Right lobe of liver (tissue), 6 donors: ENCODE measurements around the gene FOXP4. TPM values are rescaled to one million over a fixed set of nuclear protein-coding genes. Genes with fewer than 3 reads are reported as not detected.

Experiments
- ATAC-seq, 4 donors: fragments of 200-7000 bp; cut with Tn5 transposase; one replicate each; pipeline ENCODE4 v1.9.1; 2020; ENCODE audit warnings: mild to moderate bottlenecking in 4 of 4, moderate library complexity in 4 of 4
- DNase-seq, 3 donors: peaks; one replicate each; pipeline ENCODE4 v3.0.0-alpha.2; 2020
- H3K27ac ChIP-seq, 3 donors: fragments of 200-600 bp; one replicate each; pipeline ENCODE4 v1.8.0; 2022
- H3K27me3 ChIP-seq, 2 donors: fragments of 200-600 bp; one replicate each; pipeline ENCODE4 v1.8.0; 2022
- H3K36me3 ChIP-seq, 4 donors: fragments of 200-600 bp; sonication (generic) in 1 of 4; one replicate each; pipeline versions ENCODE4 v1.5.1 to v1.8.0; 2017 to 2022; ENCODE audit warnings: control low read depth in 1 of 4
- H3K4me1 ChIP-seq, 4 donors: fragments of 200-600 bp; sonication (generic) in 1 of 4; one replicate each; pipeline versions ENCODE4 v1.5.1 to v1.8.0; 2017 to 2022; ENCODE audit warnings: control low read depth in 1 of 4
- H3K4me3 ChIP-seq, 3 donors: fragments of 200-600 bp; one replicate each; pipeline ENCODE4 v1.8.0; 2022
- H3K9me3 ChIP-seq, 4 donors: fragments of 200-600 bp; sonication (generic) in 1 of 4; one replicate each; pipeline versions ENCODE4 v1.5.1 to v1.8.0; 2017 to 2022; ENCODE audit warnings: control low read depth in 1 of 4
- POLR2A ChIP-seq: fragments of 450-650 bp; IDR thresholded peaks from one replicate; pipeline ENCODE4 v1.6.1; 2017; ENCODE audit warnings: antibody characterized with exemption, mild to moderate bottlenecking
- WGBS: methylation state at CpG from one replicate; pipeline ENCODE4 v1.1.6; 2018; ENCODE audit warnings: low coverage, low lambda C conversion rate; ENCODE audit not compliant: insufficient coverage; ENCODE audit errors: missing lambda C conversion rate; 5-methylcytosine and 5-hydroxymethylcytosine counted together
- intact Hi-C, 2 donors: fragments of 100-400 bp; cut with DNase I; formaldehyde crosslinking; loops; one replicate each; pipeline versions ENCODE4 v1.11.2 to v1.14.1; 2022
- microRNA-seq, 2 donors: library from miRNA; unstranded; fragments of <30 nt; microRNA quantifications; one replicate each; pipeline ENCODE4, GENCODE V29; 2019 to 2020
- small RNA-seq, 2 experiments: library from RNA; depleted of rRNA; stranded (forward); fragments of <200 nt; gene quantifications; one replicate each; pipeline ENCODE3, GENCODE V24; 2016
- total RNA-seq, 6 experiments: library from RNA; depleted of rRNA in 2 of 6; stranded (reverse); fragments of >200 nt in 2 of 6; fragmentation: NEBNext Ultra II Directional in 3 of 6; extraction: Animal tissue kit (Norgen Biotek cat#: 25700) in 3 of 6; gene quantifications; one replicate each; pipeline versions ENCODE4 v1.1.0 to v1.2.4, GENCODE V29; 2016 to 2023
- TF ChIP-seq, protein P1 (sequence below), 4 donors: fragments of 200-600 bp in 3 of 4; fragments of 450-650 bp in 1 of 4; IDR thresholded peaks; one replicate each; pipeline versions ENCODE4 v1.5.1 to v1.8.0; 2016 to 2022; ENCODE audit warnings: antibody characterized with exemption in 4 of 4, mild to moderate bottlenecking in 2 of 4
- donor health status: DM: no; HTN: yes; CAD: no.
- donor health status: DM: no; HTN: no; CAD: no.
- donor health status: DM: no; HTN: no; CAD: no.
- donor health status: DM: no; HTN: yes; CAD: no.
- donor health status: DM: no; HTN: yes; CAD: no.

Gene FOXP4
- total RNA-seq, 6 experiments from 2014 or later: 12.6 to 19.2 (median 14.9) TPM

DNA sequence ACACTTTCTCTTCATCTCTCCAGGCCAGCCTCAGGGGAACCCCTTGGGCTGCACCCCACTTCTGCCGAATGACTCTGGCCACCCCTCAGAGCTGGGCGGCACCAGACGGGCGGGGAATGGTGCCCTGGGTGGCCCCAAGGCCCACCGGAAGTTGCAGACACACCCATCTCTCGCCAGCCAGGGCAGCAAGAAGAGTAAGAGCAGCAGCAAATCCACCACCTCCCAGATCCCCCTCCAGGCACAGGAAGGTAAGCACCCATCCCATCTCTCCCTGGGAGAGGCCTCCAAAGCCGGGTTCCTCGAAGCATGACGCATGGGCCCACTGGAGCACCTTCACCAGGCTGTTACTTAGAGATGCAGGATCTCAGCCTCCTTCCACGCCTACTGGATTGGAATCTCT lies 103.4 kb downstream of the FOXP4 start:
- no peak overlapping the region for H3K4me3 ChIP-seq
- no peak overlapping the region for H3K27ac ChIP-seq
- no peaks in the 10 kb centered on the region for H3K9me3 ChIP-seq
- WGBS: 80% methylated on average over 1 of the region's 10 CpGs
- DNase-seq (peak in 1 of 3 donors; percentile 31), ATAC-seq (no peak)
- no peaks in the 10 kb centered on the region for H3K4me1 ChIP-seq
- intact Hi-C loops: no loop called here
- no peaks in the 10 kb centered on the region for H3K27me3 ChIP-seq
- H3K36me3 ChIP-seq: no peaks in the 10 kb centered on the region
- TF ChIP-seq, protein P1, sequence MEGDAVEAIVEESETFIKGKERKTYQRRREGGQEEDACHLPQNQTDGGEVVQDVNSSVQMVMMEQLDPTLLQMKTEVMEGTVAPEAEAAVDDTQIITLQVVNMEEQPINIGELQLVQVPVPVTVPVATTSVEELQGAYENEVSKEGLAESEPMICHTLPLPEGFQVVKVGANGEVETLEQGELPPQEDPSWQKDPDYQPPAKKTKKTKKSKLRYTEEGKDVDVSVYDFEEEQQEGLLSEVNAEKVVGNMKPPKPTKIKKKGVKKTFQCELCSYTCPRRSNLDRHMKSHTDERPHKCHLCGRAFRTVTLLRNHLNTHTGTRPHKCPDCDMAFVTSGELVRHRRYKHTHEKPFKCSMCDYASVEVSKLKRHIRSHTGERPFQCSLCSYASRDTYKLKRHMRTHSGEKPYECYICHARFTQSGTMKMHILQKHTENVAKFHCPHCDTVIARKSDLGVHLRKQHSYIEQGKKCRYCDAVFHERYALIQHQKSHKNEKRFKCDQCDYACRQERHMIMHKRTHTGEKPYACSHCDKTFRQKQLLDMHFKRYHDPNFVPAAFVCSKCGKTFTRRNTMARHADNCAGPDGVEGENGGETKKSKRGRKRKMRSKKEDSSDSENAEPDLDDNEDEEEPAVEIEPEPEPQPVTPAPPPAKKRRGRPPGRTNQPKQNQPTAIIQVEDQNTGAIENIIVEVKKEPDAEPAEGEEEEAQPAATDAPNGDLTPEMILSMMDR (IDR thresholded peaks at IDR 0.05): no peak
- TF ChIP-seq POLR2A: no peak

DNA sequence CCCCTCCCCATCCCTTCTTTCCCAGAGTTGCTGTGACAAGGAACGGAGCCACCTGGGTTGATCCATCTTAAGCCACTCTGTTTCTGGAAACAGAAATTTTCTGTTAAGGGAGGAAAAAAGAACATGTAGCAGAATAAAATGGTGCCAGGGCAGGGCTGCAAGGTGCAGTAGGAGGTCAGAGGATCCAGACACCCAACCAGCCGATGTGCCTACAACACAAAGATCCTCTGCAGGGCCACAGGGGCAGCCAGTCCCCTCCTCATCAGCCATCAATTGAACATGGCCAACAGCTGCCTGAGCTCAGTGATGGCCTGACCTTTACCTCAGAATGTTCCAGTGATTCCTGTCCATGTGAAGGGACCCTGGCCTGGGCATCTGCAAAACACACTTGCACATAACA lies 103.9 kb downstream of the FOXP4 start:
- Histone ChIP-seq H3K4me3 (no peak overlapping the region), H3K36me3 (no peaks in the 10 kb centered on the region), H3K27ac (no peak overlapping the region), H3K27me3 (no peaks in the 10 kb centered on the region), H3K9me3 (no peaks in the 10 kb centered on the region), H3K4me1 (no peaks in the 10 kb centered on the region)
- intact Hi-C loops: no loop called here
- 92% methylated on average over 2 of the region's 2 CpGs for WGBS
- no peak for ATAC-seq
- peak in 1 of 3 donors; percentile 22 for DNase-seq
- no peak for TF ChIP-seq POLR2A
- TF ChIP-seq, protein P1 (IDR thresholded peaks at IDR 0.05): no peak

DNA sequence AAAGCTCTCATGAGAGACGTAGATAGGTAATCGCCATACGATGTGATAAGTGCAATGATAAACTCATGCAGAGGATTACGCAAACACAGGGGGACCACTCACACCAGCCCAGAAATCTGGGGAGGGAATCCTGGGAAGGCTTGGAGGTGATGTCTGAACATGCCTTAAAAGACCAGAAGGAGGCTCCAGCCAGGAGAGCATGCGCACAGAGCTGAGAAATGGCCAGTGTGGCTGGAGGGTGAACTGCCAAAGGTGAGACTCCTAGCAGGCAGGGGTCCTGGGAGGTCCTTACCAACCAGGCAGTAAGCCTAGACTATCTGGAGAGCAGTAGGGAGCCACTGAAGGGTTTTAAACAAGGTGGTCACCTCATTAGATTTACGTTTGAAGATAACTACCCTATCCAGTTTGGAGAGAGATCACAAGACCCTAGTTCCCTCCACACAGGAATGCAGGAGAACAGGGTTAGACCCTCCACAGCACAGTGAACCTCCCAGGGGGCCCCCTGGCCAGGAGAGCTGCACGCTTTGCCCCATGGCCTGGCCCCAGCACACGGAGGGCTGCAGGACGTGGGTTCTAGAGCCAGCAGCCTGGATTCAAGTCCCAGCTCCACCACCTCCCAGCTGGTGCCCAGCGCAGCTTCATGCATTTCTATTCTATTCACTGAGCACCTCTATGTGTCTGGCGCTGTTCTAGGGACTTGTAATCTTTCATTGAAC lies 105.2 kb downstream of the FOXP4 start:
- Histone ChIP-seq H3K4me3 (no peak overlapping the region), H3K27ac (no peak overlapping the region), H3K9me3 (no peaks in the 10 kb centered on the region), H3K36me3 (no peaks in the 10 kb centered on the region), H3K27me3 (no peaks in the 10 kb centered on the region), H3K4me1 (no peaks in the 10 kb centered on the region)
- 62% methylated on average over 6 of the region's 11 CpGs for WGBS
- peak in 1 of 4 donors; percentile 11 for ATAC-seq
- intact Hi-C loops: no loop called here
- TF ChIP-seq, protein P1 (IDR thresholded peaks at IDR 0.05): no peak
- no peak for TF ChIP-seq POLR2A
- DNase-seq: peak in 1 of 3 donors; percentile 3

Small RNA genes lying within 50 kb of the gene (microRNA-seq; reads per million reads assigned to microRNA genes)
- 0 reads per million in 2 donors for gene MIR4641

Small RNA genes lying within 50 kb of the gene (small RNA-seq; reads per million reads assigned to genes)
- gene MIR4641: 0 reads per million in 2 experiments

Other genes starting within 250 kb of the FOXP4 start
- gene NCR2, start 210.8 kb upstream of the FOXP4 start, total RNA-seq: not detected
- 1 to 10 TPM in 2 of 6 experiments, under 1 TPM in 1, not detected in 3; 0.29 to 2.4 (median 1.1) TPM for gene MDFI, start 92.1 kb downstream of the FOXP4 start, total RNA-seq
- 1 to 10 TPM; 4.5 to 9.2 (median 6.6) TPM for gene TFEB, start 189.2 kb downstream of the FOXP4 start, total RNA-seq
- gene PGC, start 201.0 kb downstream of the FOXP4 start, total RNA-seq: under 1 TPM in 1 of 6 experiments, not detected in 5; 0.31 TPM
- gene FRS3, start 233.5 kb downstream of the FOXP4 start, total RNA-seq: 1 to 10 TPM in 5 of 6 experiments, under 1 TPM in 1; 0.68 to 3.0 (median 1.9) TPM
- gene PRICKLE4, start 234.4 kb downstream of the FOXP4 start, total RNA-seq: 1 to 10 TPM in 5 of 6 experiments, not detected in 1; 1.3 to 3.1 (median 2.7) TPM
- gene TOMM6, start 241.3 kb downstream of the FOXP4 start, total RNA-seq: 100 to 1,000 TPM in 1 of 6 experiments, 10 to 100 TPM in 5; 61.8 to 104 (median 75.6) TPM